Loucy (cell line): ENCODE measurements around the gene RAB35.

Experiments used
- CTCF ChIP-seq: fragments of 200-600 bp; sonication (generic); conservative IDR thresholded peaks from 2 replicates; pipeline ENCODE4 v1.5.1; 2014; ENCODE audit warnings: mild to moderate bottlenecking, antibody characterized with exemption, low read length
- EZH2phosphoT487 ChIP-seq: fragments of 200-600 bp; IDR thresholded peaks from 2 replicates; pipeline ENCODE4 v1.6.1; 2018; ENCODE audit warnings: antibody characterized with exemption, mild to moderate bottlenecking, moderate library complexity, borderline replicate concordance

GRCh38 chr12:120094485-120094884 is 22.1 kb downstream of the RAB35 start:
- TF ChIP-seq CTCF (no peak), EZH2phosphoT487 (no peak)
